Breast epithelium (tissue), 3 donors: Measurements from ENCODE around the gene AGTR1.

Experiments
- CTCF ChIP-seq, 3 donors: fragments of 450-650 bp; IDR thresholded peaks; one replicate each; pipeline ENCODE4 v1.5.1; 2016 to 2017; ENCODE audit warnings: antibody characterized with exemption in 3 of 3, mild to moderate bottlenecking in 3 of 3, moderate library complexity in 3 of 3
- POLR2A ChIP-seq: fragments of 450-650 bp; IDR thresholded peaks from one replicate; pipeline ENCODE4 v1.6.1; 2016; ENCODE audit warnings: antibody characterized with exemption, mild to moderate bottlenecking, moderate library complexity
- POLR2AphosphoS5 ChIP-seq, 3 donors: sonication (generic); formaldehyde crosslinking; IDR thresholded peaks; one replicate each; pipeline ENCODE4 v1.6.1; 2017; ENCODE audit warnings: antibody characterized with exemption in 3 of 3

DNA sequence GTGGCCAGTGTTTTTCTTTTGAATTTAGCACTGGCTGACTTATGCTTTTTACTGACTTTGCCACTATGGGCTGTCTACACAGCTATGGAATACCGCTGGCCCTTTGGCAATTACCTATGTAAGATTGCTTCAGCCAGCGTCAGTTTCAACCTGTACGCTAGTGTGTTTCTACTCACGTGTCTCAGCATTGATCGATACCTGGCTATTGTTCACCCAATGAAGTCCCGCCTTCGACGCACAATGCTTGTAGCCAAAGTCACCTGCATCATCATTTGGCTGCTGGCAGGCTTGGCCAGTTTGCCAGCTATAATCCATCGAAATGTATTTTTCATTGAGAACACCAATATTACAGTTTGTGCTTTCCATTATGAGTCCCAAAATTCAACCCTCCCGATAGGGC, 43.5 kb downstream of the AGTR1 start:
- TF ChIP-seq CTCF (IDR thresholded peaks at IDR 0.05) (no peak), POLR2A (no peak), POLR2AphosphoS5 (IDR thresholded peaks at IDR 0.05) (no peak)
